Measurements from ENCODE around the gene SENP5. TPM values are rescaled to one million over a fixed set of nuclear protein-coding genes. Genes with fewer than 3 reads are reported as not detected.
"Not testable (repeated sequence)": the region's sequence is repeated elsewhere in the genome, so short reads cannot be mapped to it uniquely, and the experiment has no call there.

The SENP5 gene
- total RNA-seq, 1 donor from 2014 or later, result 39.5 TPM

DNA sequence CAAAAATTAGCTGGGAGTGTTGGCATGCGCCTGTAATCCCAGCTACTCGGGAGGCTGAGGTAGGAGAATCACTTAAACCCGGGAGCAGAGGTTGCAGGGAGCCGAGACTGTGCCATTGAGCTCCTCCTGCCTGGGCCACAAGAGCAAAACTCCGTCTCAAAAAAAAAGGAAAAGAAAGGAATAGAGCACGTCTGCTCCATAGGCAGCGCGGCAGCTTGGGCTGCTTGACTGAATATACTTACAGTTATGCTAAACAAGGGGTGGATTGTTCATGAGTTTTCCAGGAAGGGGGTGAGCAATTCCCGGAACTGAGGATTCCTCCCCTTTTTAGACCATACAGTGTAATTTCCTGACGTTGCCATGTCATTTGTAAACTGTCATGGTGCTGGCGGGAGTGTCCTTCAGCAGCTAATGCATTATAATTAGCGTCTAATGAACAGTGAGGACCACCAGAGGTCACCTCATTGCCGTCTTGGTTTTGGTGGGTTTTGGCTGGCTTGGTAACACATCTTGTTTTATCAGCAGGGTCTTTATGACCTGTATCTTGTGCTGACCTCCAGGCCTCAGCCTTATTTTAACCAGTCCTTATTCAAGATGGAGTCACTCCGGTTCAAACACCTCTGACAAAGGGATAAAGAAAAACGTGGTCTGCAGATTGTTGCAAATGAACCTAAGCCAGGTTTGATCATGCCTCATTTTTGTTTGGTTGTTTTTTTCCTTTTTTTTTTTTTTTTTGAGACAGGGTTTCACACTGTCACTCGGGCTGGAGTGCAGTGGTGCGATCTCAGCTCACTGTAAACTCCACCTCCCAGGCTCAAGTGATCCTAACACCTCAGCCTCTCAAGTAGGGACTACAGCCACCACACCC lies 24.9 kb upstream of the SENP5 start:
- no peak for DNase-seq (ENCODE audit: extremely low spot score, unreplicated experiment)
- no peaks in the 10 kb centered on the region for H3K4me1 Mint-ChIP-seq (ENCODE audit: unreplicated experiment)
- no peaks in the 10 kb centered on the region for H3K36me3 Mint-ChIP-seq
- H3K9me3 Mint-ChIP-seq, result no peaks in the 10 kb centered on the region
- no peak overlapping the region for H3K4me3 Mint-ChIP-seq
- no peaks in the 10 kb centered on the region for H3K27me3 Mint-ChIP-seq
- no peak overlapping the region for H3K27ac Mint-ChIP-seq
- TF ChIP-seq, protein P1, sequence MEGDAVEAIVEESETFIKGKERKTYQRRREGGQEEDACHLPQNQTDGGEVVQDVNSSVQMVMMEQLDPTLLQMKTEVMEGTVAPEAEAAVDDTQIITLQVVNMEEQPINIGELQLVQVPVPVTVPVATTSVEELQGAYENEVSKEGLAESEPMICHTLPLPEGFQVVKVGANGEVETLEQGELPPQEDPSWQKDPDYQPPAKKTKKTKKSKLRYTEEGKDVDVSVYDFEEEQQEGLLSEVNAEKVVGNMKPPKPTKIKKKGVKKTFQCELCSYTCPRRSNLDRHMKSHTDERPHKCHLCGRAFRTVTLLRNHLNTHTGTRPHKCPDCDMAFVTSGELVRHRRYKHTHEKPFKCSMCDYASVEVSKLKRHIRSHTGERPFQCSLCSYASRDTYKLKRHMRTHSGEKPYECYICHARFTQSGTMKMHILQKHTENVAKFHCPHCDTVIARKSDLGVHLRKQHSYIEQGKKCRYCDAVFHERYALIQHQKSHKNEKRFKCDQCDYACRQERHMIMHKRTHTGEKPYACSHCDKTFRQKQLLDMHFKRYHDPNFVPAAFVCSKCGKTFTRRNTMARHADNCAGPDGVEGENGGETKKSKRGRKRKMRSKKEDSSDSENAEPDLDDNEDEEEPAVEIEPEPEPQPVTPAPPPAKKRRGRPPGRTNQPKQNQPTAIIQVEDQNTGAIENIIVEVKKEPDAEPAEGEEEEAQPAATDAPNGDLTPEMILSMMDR (conservative IDR thresholded peaks at IDR 0.05), result no peak

DNA sequence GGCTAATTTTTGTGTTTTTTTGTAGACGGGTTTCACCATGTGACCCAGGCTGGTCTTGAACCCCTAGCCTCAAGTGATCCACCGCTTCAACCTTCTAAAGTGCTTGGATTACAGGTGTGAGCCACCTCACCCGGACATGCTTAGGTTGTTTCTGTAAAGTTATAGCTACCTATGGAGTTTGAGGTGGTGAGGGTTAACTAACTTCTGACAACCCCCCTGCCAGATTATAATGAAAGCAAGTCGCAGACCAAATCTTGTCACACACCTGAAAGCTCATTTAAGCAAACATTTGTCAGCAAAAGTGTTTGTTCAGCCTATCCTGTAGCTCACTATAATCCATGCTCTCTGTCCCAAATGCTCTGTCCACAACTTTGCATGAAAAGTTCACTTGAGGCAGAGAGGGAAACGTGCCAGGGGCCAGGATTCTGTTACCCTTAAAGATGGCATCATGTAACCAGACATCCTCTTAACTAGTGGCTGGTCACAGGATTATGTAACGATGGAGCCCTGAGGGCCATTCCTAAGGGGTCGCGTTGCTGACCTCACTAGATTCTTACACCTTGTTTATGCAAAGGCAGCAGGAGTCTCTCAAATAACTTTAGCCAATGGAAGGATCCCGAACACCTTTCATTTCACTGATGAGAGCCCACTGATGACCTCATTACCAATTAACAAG lies 24.1 kb upstream of the SENP5 start:
- Mint-ChIP-seq H3K27me3 (no peaks in the 10 kb centered on the region), H3K4me3 (no peak overlapping the region), H3K36me3 (no peaks in the 10 kb centered on the region), H3K4me1 (ENCODE audit: unreplicated experiment) (no peaks in the 10 kb centered on the region), H3K27ac (no peak overlapping the region), H3K9me3 (no peaks in the 10 kb centered on the region)
- DNase-seq (ENCODE audit: extremely low spot score, unreplicated experiment), result no peak
- TF ChIP-seq, protein P1 (conservative IDR thresholded peaks at IDR 0.05), result no peak

DNA sequence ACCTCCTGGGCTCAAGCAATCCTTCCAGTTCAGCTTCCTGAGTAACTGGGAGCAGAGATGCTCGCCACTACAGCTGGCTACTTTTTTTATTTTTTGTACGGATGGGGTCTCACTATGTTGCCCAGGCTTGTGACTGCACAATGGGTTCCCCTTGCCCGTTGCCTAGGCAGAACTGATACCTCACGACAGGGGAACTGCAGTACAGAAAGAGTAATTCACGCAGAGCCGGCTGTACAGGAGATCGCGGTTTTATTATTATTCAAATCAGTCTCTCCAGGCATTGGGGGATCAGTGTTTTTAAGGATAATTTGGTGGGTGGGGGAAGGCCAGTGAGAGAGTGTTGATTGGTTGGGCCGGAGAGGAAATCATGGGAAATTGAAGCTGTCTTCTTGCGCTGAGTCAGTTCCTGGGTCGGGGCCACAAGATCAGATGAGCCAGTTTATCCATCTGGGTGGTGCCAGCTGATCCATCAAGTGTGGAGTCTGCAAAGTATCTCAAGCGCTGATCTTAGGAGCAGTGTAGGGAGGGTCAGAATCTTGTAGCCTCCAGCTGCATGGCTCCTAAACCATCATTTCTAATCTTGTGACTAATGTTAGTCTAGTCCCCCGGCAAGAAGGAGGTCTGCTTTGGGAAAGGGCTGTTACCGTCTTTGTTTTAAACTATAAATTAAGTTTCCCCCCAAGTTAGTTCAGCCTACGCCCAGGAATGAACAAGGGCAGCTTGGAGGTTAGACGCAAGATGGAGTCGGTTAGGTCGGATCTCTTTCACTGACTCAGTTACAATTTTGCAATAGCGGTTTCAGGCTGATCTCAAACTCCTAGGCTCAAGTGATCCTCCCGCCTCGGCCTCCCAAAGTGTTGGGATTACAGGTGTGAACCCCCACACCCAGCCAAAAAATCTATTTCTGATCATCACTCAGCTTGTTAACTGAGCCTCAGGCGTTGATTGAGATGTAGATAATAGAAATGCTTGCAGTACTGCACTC lies 23.2 kb upstream of the SENP5 start:
- not testable (repeated sequence) for H3K36me3 Mint-ChIP-seq; H3K27ac Mint-ChIP-seq; DNase-seq (ENCODE audit: extremely low spot score, unreplicated experiment); H3K27me3 Mint-ChIP-seq; H3K4me3 Mint-ChIP-seq; H3K4me1 Mint-ChIP-seq (ENCODE audit: unreplicated experiment); H3K9me3 Mint-ChIP-seq

DNA sequence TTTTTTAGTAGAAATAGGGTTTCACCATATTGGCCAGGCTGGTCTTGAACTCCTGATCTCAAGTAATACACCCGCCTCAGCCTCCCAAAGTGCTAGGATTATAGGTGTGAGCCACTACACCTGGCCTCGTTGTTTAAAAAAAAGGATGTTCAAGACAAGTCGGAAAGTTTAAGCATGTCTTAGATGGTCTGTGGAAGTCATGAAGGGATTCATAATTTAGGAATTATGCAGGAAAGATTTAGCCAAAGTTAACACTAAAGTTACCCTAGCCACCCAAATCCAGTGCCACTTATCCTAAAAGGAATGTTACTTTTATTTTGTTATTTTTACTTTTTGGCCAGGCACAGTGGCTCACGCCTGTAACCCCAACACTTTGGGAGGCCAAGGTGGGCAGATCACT lies 19.3 kb upstream of the SENP5 start:
- H3K36me3 Mint-ChIP-seq; DNase-seq (ENCODE audit: extremely low spot score, unreplicated experiment); H3K4me3 Mint-ChIP-seq; H3K4me1 Mint-ChIP-seq (ENCODE audit: unreplicated experiment); H3K27ac Mint-ChIP-seq; H3K27me3 Mint-ChIP-seq; H3K9me3 Mint-ChIP-seq: not testable (repeated sequence)

DNA sequence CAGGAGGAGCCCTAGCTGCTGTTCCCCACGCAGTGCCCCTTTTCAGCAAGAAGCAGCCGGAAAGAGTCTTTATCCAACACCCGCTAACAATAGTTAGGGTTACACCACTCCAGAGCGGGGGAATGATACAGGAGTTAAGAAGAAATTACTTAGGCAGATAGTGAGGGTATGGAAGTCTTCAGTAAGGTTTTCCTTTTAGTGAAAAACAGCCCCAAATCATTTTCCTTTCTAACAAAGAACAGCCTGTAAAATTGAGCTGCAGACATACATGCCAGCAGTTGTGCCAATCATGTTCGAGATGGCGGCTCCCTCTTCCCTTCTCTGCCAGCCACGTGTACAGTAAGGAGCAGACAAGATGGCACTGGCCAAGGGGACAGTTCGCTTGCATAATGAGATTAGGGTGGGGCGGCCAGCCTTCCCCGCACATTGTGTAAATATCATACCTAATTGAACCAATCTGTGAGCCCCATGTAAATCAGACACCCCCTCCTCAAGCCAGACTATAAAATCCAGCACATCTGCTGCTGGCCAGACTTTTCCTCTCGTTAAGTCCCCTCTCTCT lies 18.5 kb upstream of the SENP5 start:
- DNase-seq (ENCODE audit: extremely low spot score, unreplicated experiment), result no peak
- Mint-ChIP-seq H3K9me3 (no peaks in the 10 kb centered on the region), H3K4me1 (ENCODE audit: unreplicated experiment) (no peaks in the 10 kb centered on the region), H3K27ac (no peak overlapping the region), H3K27me3 (no peaks in the 10 kb centered on the region), H3K4me3 (no peak overlapping the region), H3K36me3 (no peaks in the 10 kb centered on the region)
- TF ChIP-seq, protein P1 (conservative IDR thresholded peaks at IDR 0.05), result no peak

GRCh38 chr3:196863000-196863399 lies 4.7 kb upstream of the SENP5 start:
- not testable (repeated sequence) for DNase-seq (ENCODE audit: extremely low spot score, unreplicated experiment); H3K27ac Mint-ChIP-seq; H3K4me3 Mint-ChIP-seq; H3K4me1 Mint-ChIP-seq (ENCODE audit: unreplicated experiment); H3K27me3 Mint-ChIP-seq; H3K36me3 Mint-ChIP-seq; H3K9me3 Mint-ChIP-seq
